H9 (cell line): ENCODE data around the gene BTBD8. TPM values are rescaled to one million over a fixed set of nuclear protein-coding genes. Genes with fewer than 3 reads are reported as not detected.

ENCODE experiments used
- DNase-seq: peaks from one replicate; pipeline ENCODE4 v3.0.0-alpha.2; 2017
- H2AFZ ChIP-seq: one replicate; pipeline ENCODE4 v1.6.1; 2013; ENCODE audit warnings: mild to moderate bottlenecking, low read length, control low read depth, moderate library complexity
- H2AK5ac ChIP-seq: 2 replicates; pipeline ENCODE4 v1.6.1; 2013; ENCODE audit warnings: low read length, control low read depth, mixed read lengths; ENCODE audit not compliant: insufficient read length
- H2BK120ac ChIP-seq: one replicate; pipeline ENCODE4 v1.6.1; 2013; ENCODE audit warnings: low read depth, mild to moderate bottlenecking, low read length, control low read depth, inconsistent platforms; ENCODE audit not compliant: poor library complexity, severe bottlenecking
- H2BK12ac ChIP-seq: 2 replicates; pipeline ENCODE4 v1.6.1; 2013; ENCODE audit warnings: low read length, control low read depth, mixed read lengths, low read depth; ENCODE audit not compliant: insufficient read length
- H2BK15ac ChIP-seq: 2 replicates; pipeline ENCODE4 v1.6.1; 2013; ENCODE audit warnings: low read depth, low read length, control low read depth
- H2BK20ac ChIP-seq: one replicate; pipeline ENCODE4 v1.6.1; 2013; ENCODE audit warnings: low read depth, mild to moderate bottlenecking, low read length, control low read depth, inconsistent platforms; ENCODE audit not compliant: poor library complexity, severe bottlenecking
- H2BK5ac ChIP-seq: 2 replicates; pipeline ENCODE4 v1.6.1; 2013; ENCODE audit warnings: low read length, control low read depth, mixed read lengths; ENCODE audit not compliant: insufficient read length
- H3K14ac ChIP-seq: 2 replicates; pipeline ENCODE4 v1.6.1; 2013; ENCODE audit warnings: low read length, control low read depth; ENCODE audit not compliant: insufficient read depth
- H3K18ac ChIP-seq: 2 replicates; pipeline ENCODE4 v1.6.1; 2013; ENCODE audit warnings: low read depth, mild to moderate bottlenecking, mixed read lengths, low read length, control low read depth; ENCODE audit not compliant: insufficient read length
- H3K23ac ChIP-seq: 2 replicates; pipeline ENCODE4 v1.6.1; 2013; ENCODE audit warnings: low read length, control low read depth, mixed read lengths, low read depth; ENCODE audit not compliant: insufficient read length
- H3K23me2 ChIP-seq: 2 replicates; pipeline ENCODE4 v1.6.1; 2013; ENCODE audit warnings: low read depth, mild to moderate bottlenecking, mixed read lengths, low read length, control low read depth; ENCODE audit not compliant: insufficient read length, poor library complexity, severe bottlenecking
- H3K27ac ChIP-seq: 2 replicates; pipeline ENCODE4 v1.5.1; 2013; ENCODE audit warnings: low read length, control low read depth, mixed read lengths, low read depth; ENCODE audit not compliant: insufficient read length
- H3K27me3 ChIP-seq: 2 replicates; pipeline ENCODE4 v1.6.1; 2013; ENCODE audit warnings: low read length, control low read depth, inconsistent platforms; ENCODE audit not compliant: insufficient read depth
- H3K4ac ChIP-seq: 2 replicates; pipeline ENCODE4 v1.6.1; 2013; ENCODE audit warnings: low read depth, mild to moderate bottlenecking, control low read depth, inconsistent platforms, low read length, moderate library complexity
- H3K4me1 ChIP-seq: 2 replicates; pipeline ENCODE4 v1.6.1; 2013; ENCODE audit warnings: low read length, control low read depth, inconsistent platforms; ENCODE audit not compliant: insufficient read depth
- H3K4me2 ChIP-seq: 2 replicates; pipeline ENCODE4 v1.6.1; 2013; ENCODE audit warnings: low read length, control low read depth, mixed read lengths; ENCODE audit not compliant: insufficient read length, insufficient read depth
- H3K56ac ChIP-seq: 2 replicates; pipeline ENCODE4 v1.6.1; 2013; ENCODE audit warnings: low read depth, mild to moderate bottlenecking, mixed read lengths, low read length, control low read depth; ENCODE audit not compliant: insufficient read length
- H3K79me1 ChIP-seq: 2 replicates; pipeline ENCODE4 v1.6.1; 2013; ENCODE audit warnings: low read depth, mild to moderate bottlenecking, moderate library complexity, low read length, control low read depth, inconsistent platforms; ENCODE audit not compliant: insufficient read depth, poor library complexity, severe bottlenecking
- H3K79me2 ChIP-seq: 2 replicates; pipeline ENCODE4 v1.6.1; 2013; ENCODE audit warnings: low read length, control low read depth, inconsistent platforms; ENCODE audit not compliant: insufficient read depth
- H3K9ac ChIP-seq: 2 replicates; pipeline ENCODE4 v1.6.1; 2013; ENCODE audit warnings: low read length, control low read depth, mixed read lengths; ENCODE audit not compliant: insufficient read length; ENCODE audit errors: extremely low read depth
- H3K9me3 ChIP-seq: one replicate; pipeline ENCODE4 v1.6.1; 2013; ENCODE audit warnings: low read depth, low read length, inconsistent platforms; ENCODE audit not compliant: control insufficient read depth
- H3T11ph ChIP-seq: one replicate; pipeline ENCODE4 v1.6.1; 2013; ENCODE audit warnings: mild to moderate bottlenecking, low read length, control low read depth, inconsistent platforms
- H4K20me1 ChIP-seq: one replicate; pipeline ENCODE4 v1.6.1; 2013; ENCODE audit not compliant: control insufficient read depth, insufficient read length, insufficient read depth
- H4K5ac ChIP-seq: 2 replicates; pipeline ENCODE4 v1.6.1; 2013; ENCODE audit warnings: low read depth, mild to moderate bottlenecking, mixed read lengths, low read length, control low read depth; ENCODE audit not compliant: insufficient read length
- H4K8ac ChIP-seq: replicated peaks from 2 replicates; pipeline ENCODE4 v1.6.1; 2013; ENCODE audit warnings: low read length, control low read depth, mixed read lengths, low read depth; ENCODE audit not compliant: insufficient read length
- H4K91ac ChIP-seq: 2 replicates; pipeline ENCODE4 v1.6.1; 2013; ENCODE audit warnings: low read depth, mild to moderate bottlenecking, moderate library complexity, mixed read lengths, low read length, control low read depth; ENCODE audit not compliant: insufficient read length
- H3K27ac Mint-ChIP-seq, 3 experiments: 2 replicates in 2 of 3; 3 replicates in 1 of 3; pipeline ENCODE4 v1.8.0; 2020 to 2021; ENCODE audit warnings: mixed read lengths in 3 of 3, mild to moderate bottlenecking in 1 of 3, moderate library complexity in 1 of 3
- H3K27me3 Mint-ChIP-seq: 2 replicates; pipeline ENCODE4 v1.8.0; 2021; ENCODE audit warnings: low read depth, mild to moderate bottlenecking, moderate library complexity, mixed read lengths
- H3K36me3 Mint-ChIP-seq, 3 experiments: 2 replicates in 2 of 3; 3 replicates in 1 of 3; pipeline ENCODE4 v1.8.0; 2020 to 2021; ENCODE audit warnings: low read depth in 3 of 3, mixed read lengths in 3 of 3; ENCODE audit not compliant: insufficient read depth in 1 of 3
- H3K4me1 Mint-ChIP-seq, 2 experiments: 2 replicates each; pipeline ENCODE4 v1.8.0; 2020; ENCODE audit warnings: mixed read lengths in 2 of 2
- H3K4me3 Mint-ChIP-seq, 2 experiments: 2 replicates in 1 of 2; 3 replicates in 1 of 2; pipeline ENCODE4 v1.8.0; 2020 to 2021; ENCODE audit warnings: mild to moderate bottlenecking in 2 of 2, mixed read lengths in 2 of 2, moderate library complexity in 1 of 2
- H3K9me3 Mint-ChIP-seq, 2 experiments: 2 replicates in 1 of 2; 3 replicates in 1 of 2; pipeline ENCODE4 v1.8.0; 2020; ENCODE audit warnings: mild to moderate bottlenecking in 2 of 2, mixed read lengths in 2 of 2, moderate library complexity in 1 of 2
- WGBS: extraction: QIAGEN DNeasy Blood & Tissue Kit; methylation state at CpG from one replicate; pipeline ENCODE4 v1.1.7; 2013; ENCODE audit warnings: missing lambda C conversion rate, low lambda C conversion rate, mixed read lengths; ENCODE audit not compliant: insufficient read length; ENCODE audit errors: extremely low coverage; 5-methylcytosine and 5-hydroxymethylcytosine counted together
- total RNA-seq: library from RNA; stranded (reverse); gene quantifications from 2 replicates; pipeline ENCODE4 v1.2.1, GENCODE V29; 2021
- TF ChIP-seq, protein P1 (sequence below): fragments of 200-600 bp; sonication (generic); conservative IDR thresholded peaks from 3 replicates; pipeline ENCODE4 v1.8.0; 2021; ENCODE audit warnings: antibody characterized with exemption, mild to moderate bottlenecking

The BTBD8 gene
- total RNA-seq, 1 experiment from 2014 or later = 1.4 TPM

GRCh38 chr1:92154934-92155333, 74.8 kb downstream of the BTBD8 start:
- H3K27me3 Mint-ChIP-seq = peaks cover 1% of the 10 kb centered on the region; the same call in 1 of the 2 replicates
- H2BK20ac ChIP-seq = no peak overlapping the region
- TF ChIP-seq, protein P1, sequence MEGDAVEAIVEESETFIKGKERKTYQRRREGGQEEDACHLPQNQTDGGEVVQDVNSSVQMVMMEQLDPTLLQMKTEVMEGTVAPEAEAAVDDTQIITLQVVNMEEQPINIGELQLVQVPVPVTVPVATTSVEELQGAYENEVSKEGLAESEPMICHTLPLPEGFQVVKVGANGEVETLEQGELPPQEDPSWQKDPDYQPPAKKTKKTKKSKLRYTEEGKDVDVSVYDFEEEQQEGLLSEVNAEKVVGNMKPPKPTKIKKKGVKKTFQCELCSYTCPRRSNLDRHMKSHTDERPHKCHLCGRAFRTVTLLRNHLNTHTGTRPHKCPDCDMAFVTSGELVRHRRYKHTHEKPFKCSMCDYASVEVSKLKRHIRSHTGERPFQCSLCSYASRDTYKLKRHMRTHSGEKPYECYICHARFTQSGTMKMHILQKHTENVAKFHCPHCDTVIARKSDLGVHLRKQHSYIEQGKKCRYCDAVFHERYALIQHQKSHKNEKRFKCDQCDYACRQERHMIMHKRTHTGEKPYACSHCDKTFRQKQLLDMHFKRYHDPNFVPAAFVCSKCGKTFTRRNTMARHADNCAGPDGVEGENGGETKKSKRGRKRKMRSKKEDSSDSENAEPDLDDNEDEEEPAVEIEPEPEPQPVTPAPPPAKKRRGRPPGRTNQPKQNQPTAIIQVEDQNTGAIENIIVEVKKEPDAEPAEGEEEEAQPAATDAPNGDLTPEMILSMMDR = no peak

More at GRCh38 chr1:92154934-92155333, 74.8 kb downstream of the BTBD8 start:
- H3K18ac ChIP-seq = no peak overlapping the region
- Mint-ChIP-seq H3K27ac (no peak overlapping the region), H3K36me3 (peaks cover 10 to 18% (median 10%) of the 10 kb centered on the region in 3 experiments; a peak in 6 of 7 replicates), H3K4me3 (no peak overlapping the region), H3K4me1 (no peaks in the 10 kb centered on the region), H3K9me3 (peaks cover 16 to 20% of the 10 kb centered on the region in 2 experiments; a peak in 4 of 5 replicates)
- H3K14ac ChIP-seq = no peak overlapping the region
- H4K91ac ChIP-seq = no peak overlapping the region
- H2AK5ac ChIP-seq = no peak overlapping the region
- H3T11ph ChIP-seq = no peak overlapping the region
- H4K5ac ChIP-seq = no peak overlapping the region
- H2AFZ ChIP-seq = no peak overlapping the region
- no peak overlapping the region for H3K23ac ChIP-seq
- H3K79me1 ChIP-seq = no peaks in the 10 kb centered on the region
- no CpG with 5 or more reads among the region's 2 CpGs for WGBS
- H3K9ac ChIP-seq = no peak overlapping the region
- no peak overlapping the region for H3K27ac ChIP-seq
- no peaks in the 10 kb centered on the region for H3K4me1 ChIP-seq
- H3K27me3 ChIP-seq = no peaks in the 10 kb centered on the region
- no peak overlapping the region for H3K4ac ChIP-seq
- no peaks in the 10 kb centered on the region for H3K9me3 ChIP-seq
- H3K56ac ChIP-seq = no peak overlapping the region
- no peaks in the 10 kb centered on the region for H3K79me2 ChIP-seq
- no peaks in the 10 kb centered on the region for H3K23me2 ChIP-seq
- no peak overlapping the region for H4K8ac ChIP-seq
- no peak overlapping the region for H2BK15ac ChIP-seq
- no peak overlapping the region for H2BK5ac ChIP-seq
- H2BK12ac ChIP-seq = no peak overlapping the region
- no peaks in the 10 kb centered on the region for H4K20me1 ChIP-seq
- no peak overlapping the region for H3K4me2 ChIP-seq
- no peak for DNase-seq
- H2BK120ac ChIP-seq = no peak overlapping the region
